Erythroblast (primary cell): ENCODE data around the gene HPCAL1.
A peak's percentile ranks its signal among the peaks of the same experiment; 100 is the strongest.

Source experiments
- DNase-seq, 2 experiments: peaks; one replicate each; lab custom pipeline; 2025; lab: John Stamatoyannopoulos, UW
- GATA1 ChIP-seq: IDR thresholded peaks from 2 replicates; pipeline ENCODE4 v1.6.1; 2011; ENCODE audit warnings: low read depth, mild to moderate bottlenecking, control low read depth, low read length, moderate library complexity
- POLR2A ChIP-seq: IDR thresholded peaks from 2 replicates; pipeline ENCODE4 v1.6.1; 2011; ENCODE audit warnings: mild to moderate bottlenecking, low read length

HPCAL1 gene

GRCh38 chr2:10365412-10365811, 62.7 kb downstream of the HPCAL1 start:
- TF ChIP-seq POLR2A = no peak
- no peak for TF ChIP-seq GATA1
- no peak for DNase-seq

DNA sequence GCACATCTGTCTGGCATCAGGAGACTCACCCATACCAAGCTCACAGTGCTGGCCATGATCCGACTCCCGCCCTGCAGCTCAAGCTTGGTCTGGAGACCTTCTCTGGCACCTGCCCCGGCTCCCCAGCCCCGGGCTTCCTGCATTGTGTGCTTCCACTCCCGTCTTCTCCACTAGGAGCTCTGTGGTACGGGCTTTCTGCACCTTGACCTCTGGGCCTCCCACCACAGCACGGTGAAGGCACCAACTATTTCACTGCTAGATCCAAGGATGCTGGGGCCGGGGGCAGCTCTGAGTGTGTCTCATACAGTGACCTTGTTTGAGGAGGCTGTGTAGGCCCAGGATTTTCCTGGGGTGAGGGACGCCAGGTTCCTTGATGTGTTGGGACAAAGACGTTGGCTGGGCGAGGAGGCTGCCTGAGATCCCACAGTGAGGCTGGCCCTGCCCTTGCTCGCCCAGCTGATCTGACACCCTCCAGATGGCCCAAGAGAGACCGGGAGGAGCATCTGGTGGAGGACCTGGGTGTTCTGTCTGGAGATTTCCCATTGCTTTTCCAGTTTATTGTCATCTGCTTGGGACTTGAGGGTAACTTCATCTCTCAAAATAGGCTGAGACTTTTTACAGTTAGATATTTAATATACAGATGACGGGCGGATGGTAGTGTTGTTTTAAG, 64.0 kb downstream of the HPCAL1 start:
- DNase-seq = no peak
- TF ChIP-seq GATA1 (no peak), POLR2A (no peak)

- no peak for DNase-seq
- TF ChIP-seq POLR2A (no peak), GATA1 (no peak)
Measured at GRCh38 chr2:10367472-10368439, 65.1 kb downstream of the HPCAL1 start.

DNA sequence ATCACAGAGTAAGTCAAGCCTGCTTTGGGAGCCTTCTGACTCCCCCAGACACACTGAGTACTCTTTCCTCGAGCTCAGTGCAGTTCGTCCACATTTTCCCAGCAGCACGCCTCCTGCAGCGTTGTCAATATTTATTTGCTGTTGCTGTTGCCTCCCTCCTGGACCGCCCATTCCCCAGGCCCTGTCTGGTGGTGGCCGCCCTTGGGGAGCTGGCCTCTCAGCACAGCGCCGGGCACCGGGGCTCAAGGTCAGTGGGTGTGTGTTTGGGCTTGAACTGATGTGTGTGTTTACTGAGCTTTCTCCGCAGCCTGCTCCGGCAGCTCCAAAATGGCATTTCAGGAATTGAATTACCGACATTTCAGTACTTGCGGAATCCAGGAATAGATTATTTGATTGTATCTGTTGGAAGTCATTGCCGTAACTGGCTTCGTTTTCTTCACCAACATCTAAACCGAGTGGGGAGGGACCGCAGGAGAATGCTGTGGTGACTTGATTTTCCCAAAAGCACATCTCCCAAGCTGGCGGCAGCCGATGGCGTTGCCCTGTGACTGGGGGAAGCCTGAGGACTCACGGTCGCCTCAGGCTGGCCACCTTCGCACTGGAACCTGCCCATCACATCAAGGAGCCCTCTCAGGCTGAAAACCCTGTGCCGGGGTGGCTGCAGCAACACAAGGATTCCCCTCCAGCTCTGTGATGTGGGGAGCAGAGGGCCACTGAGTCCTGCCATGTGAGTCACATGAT, 66.0 kb downstream of the HPCAL1 start:
- TF ChIP-seq GATA1 (no peak), POLR2A (no peak)
- DNase-seq = no peak

GRCh38 chr2:10369269-10370255, 66.9 kb downstream of the HPCAL1 start:
- TF ChIP-seq POLR2A = no peak
- peak; percentile 49 for TF ChIP-seq GATA1
- peak; percentile 87 to 93 for DNase-seq

DNA sequence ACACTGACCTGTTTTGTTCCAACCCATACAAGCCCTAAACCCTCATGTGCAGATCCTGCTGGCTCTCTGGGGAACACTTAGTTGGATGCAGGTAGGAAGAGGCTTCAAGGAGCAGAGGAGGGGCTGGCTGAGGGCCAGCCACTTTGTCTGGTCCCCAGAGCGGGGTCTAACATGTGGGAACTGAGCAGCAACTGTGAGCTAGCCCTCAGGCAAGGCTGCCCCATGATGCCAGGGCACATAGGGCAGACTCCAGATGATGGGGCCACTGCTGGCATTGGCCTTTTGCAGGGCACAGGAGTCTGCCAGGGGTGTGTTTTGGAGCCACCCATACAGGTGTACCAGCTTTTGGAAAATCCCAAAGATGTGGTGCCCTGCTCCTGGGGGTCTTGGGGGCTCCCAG, 67.7 kb downstream of the HPCAL1 start:
- DNase-seq = no peak
- no peak for TF ChIP-seq POLR2A
- TF ChIP-seq GATA1 = no peak

GRCh38 chr2:10370895-10371294, 68.2 kb downstream of the HPCAL1 start:
- DNase-seq = no peak
- TF ChIP-seq GATA1 (no peak), POLR2A (no peak)

DNA sequence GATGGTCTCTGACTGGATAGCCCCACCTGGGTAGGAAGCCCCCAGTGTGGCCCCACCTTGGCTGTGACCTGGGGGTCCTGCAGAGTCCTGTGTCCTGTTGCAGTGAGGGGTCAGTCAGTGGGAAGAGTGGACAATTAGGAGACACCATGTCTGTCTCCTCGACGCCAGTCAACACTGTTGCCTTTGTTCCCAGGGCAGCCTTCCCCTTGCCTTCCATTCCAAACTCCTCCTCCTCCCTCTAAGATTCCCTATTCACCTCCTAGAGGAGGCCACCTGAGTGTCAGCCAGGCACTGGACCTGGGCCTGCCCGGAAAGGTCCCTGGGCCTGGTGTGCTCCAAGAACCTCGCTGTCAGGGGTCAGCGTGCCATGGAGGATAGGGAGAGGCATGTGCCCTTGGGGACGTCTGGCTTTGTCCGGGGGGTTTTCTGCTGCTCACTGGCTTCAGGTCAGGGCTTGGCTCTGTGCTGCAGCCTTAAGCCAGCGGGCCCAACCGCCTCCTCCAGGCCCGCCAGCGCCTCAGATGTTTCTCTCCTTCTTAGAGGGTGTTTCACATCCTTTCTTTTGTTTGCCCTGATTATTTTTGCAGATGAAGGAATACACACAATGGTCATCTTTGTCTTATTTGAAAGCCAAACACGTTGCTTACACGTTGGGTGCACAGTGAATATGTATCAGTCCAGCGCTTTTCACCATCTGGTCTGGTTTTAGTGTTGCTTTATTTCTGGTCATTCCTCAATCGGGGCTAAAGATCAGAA, 68.9 kb downstream of the HPCAL1 start:
- TF ChIP-seq GATA1 = no peak
- no peak for TF ChIP-seq POLR2A
- no peak for DNase-seq

- TF ChIP-seq POLR2A (no peak), GATA1 (no peak)
- no peak for DNase-seq
Measured at GRCh38 chr2:10372203-10372861, 69.6 kb downstream of the HPCAL1 start.

DNA sequence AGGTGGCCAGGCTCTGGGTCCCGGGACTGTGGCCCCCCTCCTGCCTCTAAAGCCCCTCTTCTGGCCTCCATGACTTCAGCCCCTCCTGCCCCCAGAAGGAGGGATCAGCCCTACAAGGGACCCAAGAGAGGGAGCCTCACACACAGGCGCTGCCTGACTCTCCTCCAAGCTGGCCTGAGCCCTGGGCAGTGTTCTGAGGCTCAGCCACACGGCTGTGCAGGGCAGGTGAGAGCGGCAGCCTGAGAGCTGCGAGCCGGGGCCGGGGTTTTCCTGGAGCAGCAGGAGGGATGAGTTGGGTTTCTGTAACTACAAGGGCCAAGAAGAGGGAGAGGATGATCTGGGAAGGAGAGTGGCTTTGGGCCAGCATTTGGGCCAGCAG, 70.1 kb downstream of the HPCAL1 start:
- TF ChIP-seq GATA1 = no peak
- TF ChIP-seq POLR2A = no peak
- no peak for DNase-seq

DNA sequence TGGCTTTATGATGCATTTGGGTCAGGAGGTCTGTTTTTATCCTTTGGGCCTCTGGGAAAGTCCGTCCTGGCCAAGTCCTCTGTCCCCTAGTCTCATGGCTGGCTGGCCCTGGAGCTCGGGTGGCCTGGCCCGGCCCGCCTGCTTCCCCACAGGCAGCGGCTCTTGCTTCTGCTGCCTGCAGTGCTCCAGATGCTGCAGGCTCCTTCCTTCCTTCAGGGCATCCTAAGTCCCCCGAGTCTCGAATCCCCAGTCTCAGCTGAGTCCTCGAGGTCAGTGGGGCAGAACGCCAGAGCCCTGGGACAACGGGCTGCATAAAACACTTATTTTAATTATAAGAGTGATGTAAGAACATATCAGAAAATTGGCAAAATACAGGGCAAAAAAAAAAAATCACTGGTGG, 71.2 kb downstream of the HPCAL1 start:
- no peak for DNase-seq
- no peak for TF ChIP-seq POLR2A
- no peak for TF ChIP-seq GATA1

GRCh38 chr2:10374362-10374943, 71.7 kb downstream of the HPCAL1 start:
- peak in 1 of 2 experiments; percentile 11 for DNase-seq
- TF ChIP-seq GATA1 = no peak
- no peak for TF ChIP-seq POLR2A
